Stomach (tissue), 9 donors: ENCODE data around the gene TDRD15. TPM values are rescaled to one million over a fixed set of nuclear protein-coding genes. Genes with fewer than 3 reads are reported as not detected.
A peak's percentile ranks its signal among the peaks of the same experiment; 100 is the strongest.

Experiments used
- DNase-seq, 2 donors: peaks; one replicate each; pipeline versions ENCODE4 v3.0.0 to v3.0.0-alpha.2; 2013 to 2019
- H3K27ac ChIP-seq, 5 donors: fragments of 200-600 bp in 4 of 5; sonication (generic) in 4 of 5; one replicate each; pipeline ENCODE4 v1.5.1; 2013 to 2019; ENCODE audit warnings: mild to moderate bottlenecking in 1 of 5, moderate library complexity in 1 of 5
- H3K27me3 ChIP-seq, 3 donors: fragments of 200-600 bp; sonication (generic); one replicate each; pipeline ENCODE4 v1.5.1; 2017 to 2019; ENCODE audit warnings: mixed run types in 1 of 3
- H3K36me3 ChIP-seq, 4 donors: fragments of 200-600 bp; sonication (generic); 1 replicate in 3 of 4; 2 replicates in 1 of 4; pipeline ENCODE4 v1.5.1; 2016 to 2019
- H3K4me1 ChIP-seq, 4 donors: fragments of 200-600 bp; sonication (generic); one replicate each; pipeline ENCODE4 v1.5.1; 2016 to 2019
- H3K4me3 ChIP-seq, 4 donors: fragments of 200-600 bp; sonication (generic) in 3 of 4; one replicate each; pipeline ENCODE4 v1.5.1; 2016 to 2019; ENCODE audit warnings: mild to moderate bottlenecking in 1 of 4
- H3K9me3 ChIP-seq, 4 donors: fragments of 200-600 bp; sonication (generic); one replicate each; pipeline ENCODE4 v1.5.1; 2016 to 2019
- EP300 ChIP-seq: sonication (generic); formaldehyde crosslinking; IDR thresholded peaks from one replicate; pipeline ENCODE4 v1.6.1; 2017; ENCODE audit warnings: antibody characterized with exemption
- POLR2A ChIP-seq, 4 donors: fragments of 450-650 bp; IDR thresholded peaks; one replicate each; pipeline ENCODE4 v1.6.1; 2016; ENCODE audit warnings: antibody characterized with exemption in 4 of 4, control low read depth in 2 of 4, mild to moderate bottlenecking in 1 of 4, moderate library complexity in 1 of 4
- POLR2AphosphoS5 ChIP-seq, 3 donors: sonication (generic); formaldehyde crosslinking; IDR thresholded peaks; one replicate each; pipeline ENCODE4 v1.6.1; 2016; ENCODE audit warnings: antibody characterized with exemption in 3 of 3
- WGBS, 5 donors: extraction: QIAGEN DNeasy Blood & Tissue Kit in 3 of 5; methylation state at CpG; one replicate each; pipeline versions ENCODE4 v1.1.5 to v1.1.7; 2013 to 2018; 5-methylcytosine and 5-hydroxymethylcytosine counted together
- intact Hi-C: fragments of 100-400 bp; cut with DNase I; formaldehyde crosslinking; loops from one replicate; pipeline ENCODE4 v1.15.1; 2023; ENCODE audit warnings: low total_unique reads
- polyA plus RNA-seq, 3 donors: library from polyadenylated mRNA; stranded (reverse); fragments of 200-250 nt; gene quantifications; one replicate each; pipeline ENCODE4 v1.2.3, GENCODE V29; 2013
- total RNA-seq, 5 donors: library from RNA; depleted of rRNA; stranded (reverse); fragments of >200 nt; gene quantifications; one replicate each; pipeline versions ENCODE4 v1.1.0 to v1.2.3, GENCODE V29; 2014 to 2016
- TF ChIP-seq, protein P1 (sequence below), 7 experiments: fragments of 450-650 bp in 4 of 7; fragments of 200-600 bp in 3 of 7; sonication (generic) in 3 of 7; IDR thresholded peaks; one replicate each; pipeline ENCODE4 v1.5.1; 2016 to 2019; ENCODE audit warnings: antibody characterized with exemption in 7 of 7, control low read depth in 2 of 7, mild to moderate bottlenecking in 1 of 7
- donor health status: healthy with polysubstance abuse.
- donor health status: Bipolar disorder and iron deficiency.
- donor health status: healthy.

TDRD15 gene
- total and polyA plus RNA-seq, 8 donors: under 0.01 TPM; not detected in 7

DNA sequence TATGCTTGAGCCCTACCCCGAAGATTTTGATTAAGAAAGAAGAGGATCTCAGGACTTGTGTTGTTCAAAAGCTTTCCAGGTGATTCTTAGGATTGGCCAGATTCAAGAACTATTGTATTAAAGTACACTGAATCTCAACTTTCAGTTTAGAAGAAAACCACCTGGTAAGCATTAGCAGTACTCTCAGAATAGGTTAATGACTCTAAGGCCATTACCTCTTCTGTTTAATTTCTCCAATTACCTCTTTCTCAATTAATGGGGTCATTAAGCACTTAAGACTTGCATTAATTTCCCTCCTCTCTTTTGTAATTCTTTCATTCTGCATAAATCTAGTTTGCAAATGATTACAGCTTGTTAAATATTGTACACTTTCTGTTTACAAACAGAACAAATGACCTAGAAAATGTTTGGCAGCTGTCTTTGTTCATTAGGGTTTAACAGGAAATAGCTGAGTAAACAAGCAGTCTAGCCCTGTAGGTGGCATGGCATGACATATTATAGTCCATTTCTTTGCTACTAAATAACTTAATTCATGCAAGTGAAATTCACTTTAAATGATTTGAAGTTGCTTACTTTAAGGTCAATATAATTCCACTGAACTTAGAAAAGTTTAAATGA lies 20.4 kb upstream of the TDRD15 start:
- WGBS, 5 donors: 48 to 71% (median 56%) methylated on average over 1 of the region's 1 CpG
- Histone ChIP-seq H3K4me1 (no peaks in the 10 kb centered on the region), H3K27ac (no peak overlapping the region), H3K9me3 (no peaks in the 10 kb centered on the region), H3K27me3 (no peaks in the 10 kb centered on the region), H3K4me3 (no peak overlapping the region), H3K36me3 (no peaks in the 10 kb centered on the region)
- intact Hi-C loops: no loop called here
- TF ChIP-seq POLR2AphosphoS5 (IDR thresholded peaks at IDR 0.05) (no peak), EP300 (no peak)
- TF ChIP-seq, protein P1, sequence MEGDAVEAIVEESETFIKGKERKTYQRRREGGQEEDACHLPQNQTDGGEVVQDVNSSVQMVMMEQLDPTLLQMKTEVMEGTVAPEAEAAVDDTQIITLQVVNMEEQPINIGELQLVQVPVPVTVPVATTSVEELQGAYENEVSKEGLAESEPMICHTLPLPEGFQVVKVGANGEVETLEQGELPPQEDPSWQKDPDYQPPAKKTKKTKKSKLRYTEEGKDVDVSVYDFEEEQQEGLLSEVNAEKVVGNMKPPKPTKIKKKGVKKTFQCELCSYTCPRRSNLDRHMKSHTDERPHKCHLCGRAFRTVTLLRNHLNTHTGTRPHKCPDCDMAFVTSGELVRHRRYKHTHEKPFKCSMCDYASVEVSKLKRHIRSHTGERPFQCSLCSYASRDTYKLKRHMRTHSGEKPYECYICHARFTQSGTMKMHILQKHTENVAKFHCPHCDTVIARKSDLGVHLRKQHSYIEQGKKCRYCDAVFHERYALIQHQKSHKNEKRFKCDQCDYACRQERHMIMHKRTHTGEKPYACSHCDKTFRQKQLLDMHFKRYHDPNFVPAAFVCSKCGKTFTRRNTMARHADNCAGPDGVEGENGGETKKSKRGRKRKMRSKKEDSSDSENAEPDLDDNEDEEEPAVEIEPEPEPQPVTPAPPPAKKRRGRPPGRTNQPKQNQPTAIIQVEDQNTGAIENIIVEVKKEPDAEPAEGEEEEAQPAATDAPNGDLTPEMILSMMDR (IDR thresholded peaks at IDR 0.05): no peak
- DNase-seq: peak in 1 of 2 donors; percentile 19

DNA sequence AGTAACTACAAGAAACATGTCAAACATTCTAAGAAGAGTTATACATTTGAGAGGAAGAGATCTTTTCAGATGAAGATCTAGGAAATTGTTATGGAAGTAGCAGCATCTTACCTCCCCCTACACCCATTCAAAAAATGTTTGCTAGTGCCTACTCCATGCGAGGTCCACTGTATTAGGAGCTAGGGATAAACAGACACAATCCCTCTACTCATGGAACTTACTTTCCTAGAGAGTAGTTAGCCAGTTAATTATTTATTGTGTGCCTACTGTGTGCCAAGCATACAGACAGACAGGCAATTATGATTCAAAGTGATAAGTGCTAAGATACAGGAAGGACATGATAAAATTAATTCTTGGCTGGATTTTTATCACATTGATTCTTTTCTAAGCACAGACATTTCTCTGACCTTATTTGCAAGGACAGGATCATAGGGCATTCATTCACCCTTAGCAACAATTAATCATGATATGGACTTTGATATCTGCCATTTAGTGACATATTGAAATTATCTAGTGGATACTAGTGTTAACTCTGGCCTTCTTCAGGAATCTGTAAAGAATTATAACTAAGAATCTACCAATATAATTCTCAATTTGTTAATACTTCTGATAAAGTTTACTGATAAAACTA lies 19.6 kb upstream of the TDRD15 start:
- Histone ChIP-seq H3K27ac (no peak overlapping the region), H3K4me3 (no peak overlapping the region), H3K36me3 (no peaks in the 10 kb centered on the region), H3K9me3 (no peaks in the 10 kb centered on the region), H3K4me1 (no peaks in the 10 kb centered on the region), H3K27me3 (no peaks in the 10 kb centered on the region)
- WGBS, 5 donors: 14 to 61% (median 45%) methylated on average over 1 of the region's 1 CpG
- intact Hi-C loops: no loop called here
- no peak for TF ChIP-seq POLR2A (IDR thresholded peaks at IDR 0.05)
- TF ChIP-seq EP300: no peak
- TF ChIP-seq, protein P1 (IDR thresholded peaks at IDR 0.05): no peak
- no peak for DNase-seq

DNA sequence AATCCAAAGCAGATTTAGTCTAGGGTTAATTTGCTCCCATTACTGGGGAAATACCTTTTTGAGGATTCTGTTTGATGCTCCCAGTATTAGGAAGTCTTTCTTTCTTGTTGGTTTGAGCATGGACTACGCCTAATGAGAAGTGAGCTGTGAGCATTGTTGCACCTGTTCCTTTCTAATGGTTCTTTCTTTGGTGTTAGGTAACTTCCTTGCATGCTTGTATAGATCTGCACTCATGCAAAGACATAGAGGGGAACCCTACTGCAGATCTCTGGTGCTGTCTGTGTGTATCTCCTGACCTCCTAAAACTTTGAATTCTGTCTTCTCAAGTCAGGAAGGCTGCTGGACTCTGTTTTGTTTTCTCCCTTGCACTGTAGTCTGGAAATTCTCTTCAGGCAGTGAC lies 12.8 kb upstream of the TDRD15 start:
- WGBS, 5 donors: 79 to 94% (median 90%) methylated on average over 1 of the region's 1 CpG
- Histone ChIP-seq H3K4me3 (no peak overlapping the region), H3K36me3 (no peaks in the 10 kb centered on the region), H3K4me1 (no peaks in the 10 kb centered on the region), H3K9me3 (no peaks in the 10 kb centered on the region), H3K27ac (no peak overlapping the region), H3K27me3 (no peaks in the 10 kb centered on the region)
- intact Hi-C loops: loop anchor here (10.0 kb wide), 1 partner anchor 66 kb away; the partner anchor contains the start of gene APOB
- TF ChIP-seq POLR2AphosphoS5 (IDR thresholded peaks at IDR 0.05) (no peak), EP300 (no peak), POLR2A (IDR thresholded peaks at IDR 0.05) (no peak)
- TF ChIP-seq, protein P1 (IDR thresholded peaks at IDR 0.05): no peak
- no peak for DNase-seq

DNA sequence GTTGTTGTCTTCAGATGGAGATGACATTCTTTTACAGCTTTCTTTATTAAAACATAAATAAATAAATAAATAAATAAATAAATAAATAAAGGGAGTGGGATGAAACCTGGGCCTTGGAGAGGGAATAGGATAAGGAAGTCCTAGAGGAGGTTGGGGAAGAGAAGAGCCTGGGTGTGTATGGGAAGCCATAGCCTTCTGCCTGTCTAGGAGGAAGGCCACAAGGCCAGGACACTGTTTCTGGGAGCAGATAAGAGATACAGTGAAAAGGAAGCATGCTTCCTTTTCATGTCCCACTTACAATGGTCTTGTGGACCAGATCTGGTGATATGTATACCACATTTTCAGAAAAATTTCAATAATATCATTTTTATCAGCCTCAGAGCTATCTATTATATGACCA lies 6.1 kb upstream of the TDRD15 start:
- Histone ChIP-seq H3K4me1 (no peaks in the 10 kb centered on the region), H3K27ac (no peak overlapping the region), H3K27me3 (peaks cover 0 to 6% (median 0%) of the 10 kb centered on the region in 3 donors), H3K9me3 (no peaks in the 10 kb centered on the region), H3K4me3 (no peak overlapping the region), H3K36me3 (no peaks in the 10 kb centered on the region)
- TF ChIP-seq EP300 (no peak), POLR2AphosphoS5 (IDR thresholded peaks at IDR 0.05) (no peak), POLR2A (IDR thresholded peaks at IDR 0.05) (no peak)
- TF ChIP-seq, protein P1 (IDR thresholded peaks at IDR 0.05): no peak
- no peak for DNase-seq
- intact Hi-C loops: loop anchor here (10.0 kb wide), 1 partner anchor 73 kb away; the partner anchor contains the start of gene APOB
